Lung (tissue), 12 donors: ENCODE measurements around the gene TRABD2B. TPM values are rescaled to one million over a fixed set of nuclear protein-coding genes. Genes with fewer than 3 reads are reported as not detected.
A peak's percentile ranks its signal among the peaks of the same experiment; 100 is the strongest.

ENCODE experiments used
- ATAC-seq: fragments of 200-7000 bp; cut with Tn5 transposase; one replicate; pipeline ENCODE4 v1.9.1; 2020; ENCODE audit warnings: moderate number of reproducible peaks; ENCODE audit not compliant: insufficient read depth, low FRiP score
- DNase-seq, 3 donors: peaks; one replicate each; pipeline ENCODE4 v3.0.0-alpha.2; 2013 to 2017
- H3K27ac ChIP-seq, 2 donors: one replicate each; pipeline ENCODE4 v1.5.1; 2013; ENCODE audit warnings: mild to moderate bottlenecking in 2 of 2, moderate library complexity in 2 of 2, control low read depth in 1 of 2, inconsistent platforms in 1 of 2, low read depth in 1 of 2, low read length in 1 of 2
- H3K27me3 ChIP-seq, 3 donors: one replicate each; pipeline ENCODE4 v1.5.1; 2013; ENCODE audit warnings: low read length in 2 of 3; ENCODE audit not compliant: control insufficient read depth in 3 of 3, insufficient read depth in 3 of 3
- H3K36me3 ChIP-seq, 4 donors: one replicate each; pipeline ENCODE4 v1.5.1; 2013; ENCODE audit warnings: low read length in 4 of 4, mild to moderate bottlenecking in 1 of 4, moderate library complexity in 1 of 4; ENCODE audit not compliant: control insufficient read depth in 4 of 4, insufficient read depth in 4 of 4
- H3K4me1 ChIP-seq, 5 donors: one replicate each; pipeline ENCODE4 v1.5.1; 2013; ENCODE audit warnings: low read length in 5 of 5, mild to moderate bottlenecking in 2 of 5, moderate library complexity in 1 of 5; ENCODE audit not compliant: control insufficient read depth in 5 of 5, insufficient read depth in 5 of 5
- H3K4me3 ChIP-seq: one replicate; pipeline ENCODE4 v1.5.1; 2013; ENCODE audit warnings: mild to moderate bottlenecking, control low read depth, moderate library complexity
- H3K9ac ChIP-seq, 2 donors: one replicate each; pipeline ENCODE4 v1.5.1; 2013; ENCODE audit warnings: low read length in 2 of 2, control low read depth in 1 of 2; ENCODE audit not compliant: insufficient read depth in 1 of 2
- H3K9me3 ChIP-seq, 4 donors: one replicate each; pipeline ENCODE4 v1.5.1; 2013; ENCODE audit warnings: low read length in 3 of 4, mild to moderate bottlenecking in 1 of 4, moderate library complexity in 1 of 4; ENCODE audit not compliant: control insufficient read depth in 4 of 4, insufficient read depth in 3 of 4
- WGBS, 2 donors: extraction: QIAGEN DNeasy Blood & Tissue Kit; methylation state at CpG; one replicate each; pipeline ENCODE4 v1.1.7; 2013; 5-methylcytosine and 5-hydroxymethylcytosine counted together
- polyA plus RNA-seq, 2 donors: library from polyadenylated mRNA; stranded (reverse); fragments of 200-250 nt; gene quantifications; one replicate each; pipeline ENCODE4 v1.2.1, GENCODE V29; 2013
- total RNA-seq, 2 donors: library from RNA; depleted of rRNA in 1 of 2; stranded (reverse); fragments of >200 nt in 1 of 2; gene quantifications; one replicate each; pipeline ENCODE4 v1.2.1, GENCODE V29; 2014 to 2021
- TF ChIP-seq, protein P1 (sequence below): IDR thresholded peaks from 2 replicates; pipeline ENCODE4 v1.5.1; 2012; ENCODE audit warnings: mild to moderate bottlenecking; ENCODE audit errors: control extremely low read depth, extremely low read depth
- donor health status: control.
- donor health status: control.
- donor health status: Bipolar disorder and iron deficiency.
- donor health status: healthy.
- donor health status: DM: yes; HTN: yes; CAD: no.

TRABD2B gene
- total and polyA plus RNA-seq, 4 donors: 0.37 to 1.9 (median 0.64) TPM

DNA sequence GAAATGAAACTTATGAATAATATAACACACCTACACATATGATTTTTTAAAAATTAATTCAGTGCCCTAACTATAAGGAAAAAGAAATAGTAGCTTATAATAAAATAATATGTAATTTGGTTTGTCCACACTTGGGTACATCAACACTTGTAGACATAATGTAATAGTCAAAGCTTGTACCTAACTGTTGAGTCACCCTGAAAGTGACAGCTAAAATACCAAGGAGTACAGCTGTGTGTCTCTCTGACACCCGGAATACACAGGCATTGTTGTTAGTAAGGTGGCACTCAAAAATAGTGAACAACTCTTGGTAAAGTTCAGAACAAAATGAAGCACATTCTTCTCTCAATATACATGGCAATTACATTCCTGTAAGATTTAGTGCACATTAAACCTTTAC is 243.4 kb downstream of the TRABD2B start:
- Histone ChIP-seq H3K9ac (no peak overlapping the region), H3K27ac (no peak overlapping the region), H3K4me1 (peaks cover 0 to 15% (median 5%) of the 10 kb centered on the region in 5 donors), H3K9me3 (no peaks in the 10 kb centered on the region), H3K36me3 (no peaks in the 10 kb centered on the region), H3K4me3 (no peak overlapping the region), H3K27me3 (no peaks in the 10 kb centered on the region)
- WGBS, 2 donors: 63 to 87% methylated on average over 1 of the region's 1 CpG
- ATAC-seq (no peak), DNase-seq (no peak)
- TF ChIP-seq, protein P1, sequence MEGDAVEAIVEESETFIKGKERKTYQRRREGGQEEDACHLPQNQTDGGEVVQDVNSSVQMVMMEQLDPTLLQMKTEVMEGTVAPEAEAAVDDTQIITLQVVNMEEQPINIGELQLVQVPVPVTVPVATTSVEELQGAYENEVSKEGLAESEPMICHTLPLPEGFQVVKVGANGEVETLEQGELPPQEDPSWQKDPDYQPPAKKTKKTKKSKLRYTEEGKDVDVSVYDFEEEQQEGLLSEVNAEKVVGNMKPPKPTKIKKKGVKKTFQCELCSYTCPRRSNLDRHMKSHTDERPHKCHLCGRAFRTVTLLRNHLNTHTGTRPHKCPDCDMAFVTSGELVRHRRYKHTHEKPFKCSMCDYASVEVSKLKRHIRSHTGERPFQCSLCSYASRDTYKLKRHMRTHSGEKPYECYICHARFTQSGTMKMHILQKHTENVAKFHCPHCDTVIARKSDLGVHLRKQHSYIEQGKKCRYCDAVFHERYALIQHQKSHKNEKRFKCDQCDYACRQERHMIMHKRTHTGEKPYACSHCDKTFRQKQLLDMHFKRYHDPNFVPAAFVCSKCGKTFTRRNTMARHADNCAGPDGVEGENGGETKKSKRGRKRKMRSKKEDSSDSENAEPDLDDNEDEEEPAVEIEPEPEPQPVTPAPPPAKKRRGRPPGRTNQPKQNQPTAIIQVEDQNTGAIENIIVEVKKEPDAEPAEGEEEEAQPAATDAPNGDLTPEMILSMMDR: no peak

DNA sequence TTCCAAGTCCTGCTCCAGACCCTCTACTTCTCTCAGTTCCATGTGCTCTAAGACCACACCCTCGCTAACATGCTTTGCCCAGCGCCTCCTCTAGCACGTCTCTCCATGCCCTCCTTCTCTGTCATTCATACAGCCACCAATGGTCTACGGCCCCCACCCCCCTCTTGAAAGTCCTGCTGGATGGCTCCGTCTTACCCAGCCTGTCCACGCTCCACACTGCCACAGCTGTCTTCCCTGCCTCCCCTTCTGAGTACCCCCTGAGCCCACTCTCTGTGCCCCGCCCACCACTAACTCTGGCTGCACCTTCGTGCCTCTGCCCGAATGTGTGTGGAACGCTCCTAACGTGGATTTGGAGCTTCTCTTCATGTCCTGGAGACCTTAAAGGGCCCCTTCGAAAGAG is 244.6 kb downstream of the TRABD2B start:
- no peaks in the 10 kb centered on the region for H3K27me3 ChIP-seq
- H3K27ac ChIP-seq: no peak overlapping the region
- DNase-seq: no peak

DNA sequence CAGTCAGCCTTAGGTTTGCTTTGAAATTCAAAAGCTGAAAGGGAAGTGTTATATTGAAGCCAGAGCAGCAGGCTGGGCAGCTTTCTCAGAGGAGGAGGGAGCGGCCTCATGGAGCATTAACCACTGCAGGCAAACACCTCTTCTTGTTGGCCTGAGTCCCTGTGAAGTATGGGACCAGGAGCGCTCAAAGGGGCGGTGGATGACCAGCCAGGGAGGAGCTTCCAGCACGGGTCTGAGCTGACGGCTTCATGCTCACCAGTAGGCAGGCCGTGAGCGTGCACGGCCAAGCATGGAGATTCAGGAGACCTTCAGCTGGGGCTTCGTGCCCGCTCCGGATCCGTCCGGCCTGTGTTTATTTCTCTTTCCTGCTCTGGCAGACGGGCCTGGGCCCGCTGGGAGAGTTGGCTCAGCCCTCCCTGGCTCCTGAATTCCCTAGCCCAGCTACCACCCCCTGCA is 245.2 kb downstream of the TRABD2B start:
- H3K4me3 ChIP-seq: no peak overlapping the region
- peaks cover 0 to 15% (median 5%) of the 10 kb centered on the region in 5 donors for H3K4me1 ChIP-seq
- no peak overlapping the region for H3K27ac ChIP-seq
- no peak overlapping the region for H3K9ac ChIP-seq
- no peak for ATAC-seq
- peak; percentile 69 to 83 (median 70) for DNase-seq
- no peaks in the 10 kb centered on the region for H3K36me3 ChIP-seq
- no peaks in the 10 kb centered on the region for H3K9me3 ChIP-seq
- TF ChIP-seq, protein P1: no peak
- H3K27me3 ChIP-seq: no peaks in the 10 kb centered on the region
- 43 to 67% methylated on average over 14 to 15 of the region's 15 CpGs for WGBS, 2 donors

More for the DNA sequence above, 244.6 kb downstream of the TRABD2B start:
- Histone ChIP-seq H3K4me3 (no peak overlapping the region), H3K9me3 (no peaks in the 10 kb centered on the region), H3K4me1 (peaks cover 0 to 15% (median 5%) of the 10 kb centered on the region in 5 donors), H3K36me3 (no peaks in the 10 kb centered on the region), H3K9ac (no peak overlapping the region)
- TF ChIP-seq, protein P1: no peak
- 88% methylated on average over 12 of the region's 12 CpGs for WGBS, 2 donors
- no peak for ATAC-seq

DNA sequence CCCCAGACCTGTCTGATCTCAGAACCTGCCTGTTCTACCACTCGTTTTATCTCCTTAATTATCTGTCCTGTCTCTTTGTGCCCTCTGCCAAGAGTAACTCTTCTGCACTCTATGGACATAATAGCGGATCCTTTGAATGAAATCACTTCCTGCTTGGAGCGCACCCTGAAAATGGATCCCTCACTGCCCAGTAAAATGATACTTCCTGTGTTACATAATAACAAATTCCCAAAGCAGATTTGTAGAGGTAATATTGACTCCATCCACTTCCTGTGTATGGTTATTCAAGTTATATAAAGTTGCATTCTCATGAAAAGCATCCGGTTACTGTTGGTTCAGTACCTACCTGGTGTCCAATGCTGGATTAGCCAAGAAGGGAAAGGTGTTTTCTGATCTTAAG is 246.0 kb downstream of the TRABD2B start:
- TF ChIP-seq, protein P1: no peak
- H3K27me3 ChIP-seq: no peaks in the 10 kb centered on the region
- ATAC-seq (no peak), DNase-seq (peak in 2 of 3 donors; percentile 23 to 54)
- no peaks in the 10 kb centered on the region for H3K9me3 ChIP-seq
- H3K27ac ChIP-seq: no peak overlapping the region
- no peaks in the 10 kb centered on the region for H3K36me3 ChIP-seq
- peaks cover 0 to 15% (median 5%) of the 10 kb centered on the region in 5 donors for H3K4me1 ChIP-seq
- no peak overlapping the region for H3K9ac ChIP-seq
- WGBS, 2 donors: 61 to 73% methylated on average over 4 of the region's 4 CpGs
- H3K4me3 ChIP-seq: no peak overlapping the region
